Suppressor macrophage treated with lipopolysaccharide for 1 hour (primary cell): Measurements from ENCODE around the gene UBA6.
A peak's percentile ranks its signal among the peaks of the same experiment; 100 is the strongest.
"Not testable (repeated sequence)": the region's sequence is repeated elsewhere in the genome, so short reads cannot be mapped to it uniquely, and the experiment has no call there.

Experiments used
- DNase-seq, 3 donors: peaks; one replicate each; pipeline ENCODE4 v3.0.0-alpha.2; 2020 to 2022

UBA6 gene

DNA sequence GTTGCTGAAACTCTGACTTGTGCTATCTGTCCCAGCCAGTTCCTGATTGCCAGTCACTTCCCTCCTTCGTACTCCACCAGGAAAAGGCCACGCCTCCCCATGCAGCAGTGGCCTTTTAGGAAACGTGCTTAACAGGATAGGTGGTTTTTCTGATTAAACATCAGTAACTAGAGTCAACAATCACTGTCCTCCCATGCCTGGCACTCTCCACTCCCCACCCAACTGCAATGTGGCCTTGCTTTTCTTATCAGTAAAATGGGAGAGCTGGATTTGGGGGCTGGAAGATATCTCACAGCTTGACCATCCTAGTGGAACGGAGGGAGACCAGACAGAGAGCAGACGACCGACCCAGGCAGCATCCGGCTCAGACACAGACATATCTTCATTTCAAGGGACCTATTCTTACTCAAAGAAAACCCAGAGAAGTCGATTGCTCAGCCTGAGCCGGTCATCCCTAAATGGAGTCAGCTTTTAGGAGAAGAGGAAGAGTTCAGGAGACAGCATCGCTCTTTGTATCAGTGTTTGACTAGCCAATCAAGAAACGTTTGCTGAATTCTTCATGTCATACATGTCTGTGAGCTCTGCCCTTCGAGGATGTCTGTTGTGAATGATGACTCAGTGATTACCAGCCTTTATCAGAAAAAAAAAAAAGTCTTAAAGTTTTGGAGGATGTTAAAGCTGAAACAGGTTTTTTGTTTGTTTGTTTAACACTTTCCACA, 12.7 kb upstream of the UBA6 start:
- peak; percentile 10 to 27 (median 25) for DNase-seq

DNA sequence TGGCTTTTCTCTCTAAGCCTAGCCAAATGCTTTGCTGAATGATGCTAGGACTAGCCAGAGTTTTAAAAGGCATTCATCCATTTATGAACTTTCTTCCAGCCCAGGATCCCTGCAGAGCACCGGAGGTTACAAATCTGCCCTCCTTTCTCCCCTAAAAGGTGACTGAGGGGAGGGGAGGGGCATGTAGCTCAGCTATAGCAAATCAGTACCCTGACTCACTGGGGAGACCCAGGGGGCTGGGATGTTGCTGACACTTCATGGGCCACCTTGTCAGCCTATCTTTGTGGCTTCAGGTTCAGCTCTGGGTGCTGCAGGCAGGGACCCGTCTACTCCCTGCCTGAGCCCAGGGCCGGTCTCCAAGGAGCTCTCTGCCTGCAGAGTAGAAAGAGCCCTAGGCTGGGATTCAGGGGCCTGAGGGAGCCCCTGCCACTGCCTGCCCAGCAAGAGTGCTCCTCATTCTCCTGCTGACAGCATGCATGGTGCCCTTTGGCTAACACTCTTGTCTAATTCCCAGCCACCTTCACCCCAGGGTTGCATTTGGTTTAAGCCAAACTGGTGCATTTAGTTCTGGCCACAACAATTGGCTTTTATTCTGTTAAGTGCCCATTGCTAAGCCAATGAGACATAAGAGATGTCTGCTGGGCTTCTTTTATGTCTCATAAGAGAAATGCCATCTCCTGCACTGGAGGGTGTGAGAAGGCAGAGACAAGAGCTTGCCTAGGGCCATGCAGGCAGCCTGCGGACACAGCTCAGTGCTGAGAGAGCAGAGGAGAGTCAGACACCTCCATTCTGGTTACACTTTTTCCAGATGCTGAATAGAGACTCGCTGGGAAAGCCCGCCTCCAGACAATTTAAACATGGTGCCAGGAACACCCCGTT, 11.9 kb upstream of the UBA6 start:
- DNase-seq, result no peak

DNA sequence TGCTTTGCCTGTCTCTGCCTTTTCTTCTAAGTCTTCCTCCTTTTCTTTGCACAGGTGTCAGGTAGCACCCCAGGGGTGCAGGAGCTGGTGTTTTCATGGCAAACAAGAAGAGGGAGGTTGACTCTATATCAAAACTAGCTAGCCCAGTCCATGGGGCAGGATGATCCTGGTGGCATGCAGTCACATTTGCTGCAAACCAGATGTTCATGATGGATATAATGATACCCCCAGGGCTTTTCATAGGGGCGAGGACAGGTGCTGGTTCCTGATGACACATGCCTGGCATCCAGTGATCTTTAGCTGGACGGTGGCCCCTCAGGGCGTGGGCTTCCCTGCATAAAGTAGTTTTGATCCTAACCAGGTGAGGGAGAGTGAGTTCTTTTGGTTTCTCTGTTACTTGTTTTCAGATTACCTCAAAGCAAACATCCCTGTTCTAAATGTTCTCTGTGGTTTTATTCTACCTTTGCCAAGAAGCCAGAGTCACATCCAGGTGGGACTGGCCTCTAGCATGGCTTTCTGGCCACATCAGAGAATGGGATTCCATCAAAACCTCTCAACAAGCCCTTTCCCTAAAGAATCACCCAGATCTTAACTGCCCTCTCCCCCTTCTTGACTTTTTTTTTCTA, 11.2 kb upstream of the UBA6 start:
- DNase-seq, result no peak

DNA sequence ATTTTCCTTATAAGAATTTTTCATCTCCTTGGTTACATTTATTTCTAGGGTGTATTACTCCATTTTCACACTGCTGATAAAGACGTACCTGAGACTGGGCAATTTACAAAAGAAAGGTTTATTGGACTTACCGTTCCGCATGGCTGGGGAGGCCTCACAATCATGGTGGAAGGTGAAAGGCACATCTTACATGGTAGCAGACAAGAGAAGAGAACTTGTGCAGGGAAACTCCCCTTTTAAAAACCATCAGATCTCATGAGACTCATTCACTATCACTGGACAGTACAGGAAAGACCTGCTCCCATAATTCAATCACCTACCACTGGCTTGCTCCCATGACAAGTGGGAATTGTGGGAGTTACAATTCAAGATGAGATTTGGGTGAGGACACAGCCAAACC, 5.7 kb upstream of the UBA6 start:
- not testable (repeated sequence) for DNase-seq

DNA sequence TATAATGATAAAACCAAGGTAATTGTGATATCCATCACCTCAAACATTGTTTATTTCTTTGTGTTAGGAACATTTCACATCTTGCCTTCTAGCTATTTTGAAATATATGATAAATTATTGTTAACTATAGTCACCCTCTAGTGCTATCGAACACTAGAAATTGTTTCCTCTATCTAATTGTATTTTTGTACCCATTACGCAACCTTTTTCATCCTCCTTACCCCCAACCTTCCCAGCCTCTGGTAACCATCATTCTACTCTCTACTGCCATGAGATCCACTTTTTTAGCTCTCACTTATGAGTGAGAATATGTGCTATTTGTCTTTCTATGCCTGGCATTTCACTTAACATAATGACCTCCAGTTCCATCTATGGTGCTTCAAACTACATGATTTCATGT, 3.9 kb upstream of the UBA6 start:
- no peak for DNase-seq

DNA sequence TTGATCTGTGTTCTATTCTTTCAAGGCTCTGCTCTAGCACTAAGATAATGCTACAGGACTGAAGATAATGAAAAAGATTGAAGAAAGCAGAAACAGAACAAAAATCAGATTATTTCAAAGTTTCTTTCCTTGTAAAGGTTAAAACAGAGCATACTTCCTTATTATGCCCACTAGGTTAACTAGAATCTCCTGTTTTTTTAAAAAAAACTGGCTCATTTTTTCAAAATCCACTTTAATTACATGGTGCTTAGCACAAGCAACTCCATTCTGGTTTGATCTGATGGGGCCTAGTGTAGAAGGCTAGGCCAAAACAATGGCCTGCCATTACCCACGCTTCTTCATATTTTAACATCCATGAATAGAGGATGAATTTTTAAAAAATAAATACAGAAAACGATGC, 1.2 kb upstream of the UBA6 start:
- no peak for DNase-seq

DNA sequence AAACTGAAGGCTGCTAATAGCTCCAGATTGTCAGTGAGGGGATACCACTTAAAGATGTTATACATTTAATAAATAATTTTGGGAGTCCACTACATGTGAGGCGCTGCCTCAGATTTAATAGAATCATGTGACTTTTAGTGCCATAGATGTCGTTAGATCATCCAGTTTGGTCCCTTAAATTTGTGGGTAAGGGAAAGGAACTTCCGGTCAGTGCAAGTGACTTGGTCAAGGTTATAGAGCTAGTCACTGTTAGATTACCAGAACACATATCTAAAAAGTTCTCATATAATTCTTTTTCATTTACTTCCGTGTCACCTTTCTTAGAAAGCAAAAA, 529 bp upstream of the UBA6 start:
- DNase-seq, result peak; percentile 7 to 34 (median 23)

DNA sequence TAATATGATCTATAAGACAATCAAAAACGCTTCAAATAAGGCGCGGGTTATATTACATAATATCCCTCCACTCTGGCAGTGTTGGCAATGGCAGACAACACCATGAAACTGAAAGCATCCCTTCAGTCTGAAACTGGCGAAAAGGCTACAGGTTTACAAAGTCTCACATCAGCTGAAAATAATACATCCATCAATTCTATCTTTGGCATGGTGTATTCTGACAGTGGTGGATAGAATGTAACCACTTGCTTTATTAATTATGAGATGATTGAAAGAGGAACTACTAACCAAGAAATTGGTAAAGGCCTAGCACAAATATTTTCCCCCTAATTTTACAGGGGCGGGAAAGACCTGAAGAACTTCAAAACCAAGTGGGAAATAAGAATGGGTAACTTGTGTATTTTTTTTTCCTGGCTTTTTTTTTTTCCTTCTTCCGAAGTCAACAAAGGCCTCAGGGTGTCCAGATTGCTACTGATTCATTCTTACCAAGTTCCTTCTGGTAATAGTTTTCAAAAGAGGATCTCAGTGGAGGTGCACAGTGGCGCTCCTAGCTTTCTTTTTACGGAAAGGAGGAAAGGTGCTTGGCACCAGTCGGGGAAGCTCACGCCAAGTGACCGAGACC, 728 bp downstream of the UBA6 start:
- peak; percentile 50 to 59 (median 51) for DNase-seq

DNA sequence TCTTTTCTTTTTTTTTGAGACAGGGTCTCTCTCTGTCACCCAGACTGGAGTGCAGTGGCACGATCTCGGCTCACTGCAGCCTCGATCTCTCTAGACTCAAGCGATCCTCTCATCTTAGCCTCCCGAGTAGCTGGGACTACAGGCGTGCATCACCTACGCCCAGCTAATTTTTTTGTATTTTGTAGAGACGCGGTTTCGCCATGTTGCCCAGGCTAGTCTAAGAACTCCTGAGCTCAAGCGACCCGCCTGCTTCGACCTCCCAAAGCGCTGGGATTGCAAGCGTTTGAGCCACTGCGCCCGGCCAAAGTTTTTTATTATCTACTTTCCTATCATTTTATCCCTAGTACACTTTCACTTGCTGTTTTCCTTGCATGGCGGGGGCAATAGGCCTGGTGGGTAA, 1.4 kb downstream of the UBA6 start:
- no peak for DNase-seq

DNA sequence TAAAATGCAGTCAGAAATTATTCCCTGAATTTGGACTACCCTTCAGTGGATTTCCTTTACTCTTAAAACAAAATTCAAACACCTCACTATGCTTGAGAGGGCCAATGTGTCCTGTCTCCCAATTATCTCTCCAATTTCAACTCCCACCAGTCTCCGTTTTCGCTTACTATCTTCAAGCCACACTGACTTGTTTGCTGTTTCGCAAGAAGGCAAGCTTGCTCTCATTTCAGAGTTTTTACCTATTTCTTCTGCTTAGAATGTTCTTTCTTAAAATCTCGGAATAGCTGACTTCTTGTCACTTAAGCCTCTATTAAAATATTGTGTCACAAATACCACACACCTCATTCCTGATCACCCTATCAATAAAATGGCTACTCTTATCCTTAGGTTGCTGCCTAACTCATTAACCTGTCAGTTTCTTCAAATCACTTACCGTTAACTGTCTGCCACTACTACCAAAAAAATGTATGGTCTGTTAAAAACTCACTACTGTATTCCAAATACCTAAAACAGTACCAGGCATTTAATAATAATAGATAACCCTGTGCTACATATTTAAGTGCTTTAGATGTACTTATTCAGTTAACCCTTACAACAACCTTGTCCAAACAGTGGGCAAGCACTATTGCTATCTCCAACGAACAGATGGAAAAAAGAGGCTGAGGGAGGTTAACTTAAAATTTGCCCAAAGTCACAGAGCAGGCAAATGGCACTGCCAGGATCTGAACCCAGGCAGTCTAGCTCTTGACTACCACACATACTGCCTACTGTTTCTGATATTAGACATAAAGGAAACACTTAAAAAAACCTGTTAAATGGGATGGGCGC, 2.9 kb downstream of the UBA6 start:
- DNase-seq, result no peak

DNA sequence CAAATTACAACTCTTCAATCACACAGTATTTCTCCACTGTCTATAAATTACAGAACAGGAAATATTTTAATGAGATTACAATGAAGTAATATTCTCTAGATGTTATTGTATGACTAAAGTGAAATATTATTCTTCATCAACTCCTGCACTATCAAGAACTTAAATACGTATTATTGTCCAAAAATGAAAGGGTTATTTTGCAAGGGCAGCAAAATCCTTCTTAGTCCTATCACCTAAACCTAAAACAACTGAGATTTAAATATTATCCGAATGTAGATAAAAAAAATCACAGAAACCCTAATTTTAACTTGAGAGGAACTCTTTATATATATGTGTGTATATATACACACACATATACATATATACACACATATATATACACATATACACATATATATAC, 4.9 kb downstream of the UBA6 start:
- DNase-seq, result no peak

DNA sequence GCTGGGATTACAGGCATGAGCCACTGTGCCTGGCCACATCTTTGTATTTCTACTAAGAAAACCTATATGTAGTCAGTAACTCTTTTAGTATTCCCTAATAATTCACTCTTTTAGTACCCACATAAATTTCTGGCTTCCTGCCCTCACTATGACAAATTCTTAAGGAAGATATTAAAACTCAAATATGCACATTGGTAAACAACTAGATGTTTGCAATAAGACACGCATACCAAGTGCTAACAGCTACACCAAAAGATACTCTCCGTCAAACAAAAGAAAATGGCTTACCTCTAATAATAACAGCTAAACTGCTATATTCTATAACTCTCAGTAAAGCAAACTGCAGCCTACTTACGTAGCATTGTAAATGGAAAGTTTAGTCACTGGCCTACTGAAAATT, 6.3 kb downstream of the UBA6 start:
- DNase-seq, result no peak

DNA sequence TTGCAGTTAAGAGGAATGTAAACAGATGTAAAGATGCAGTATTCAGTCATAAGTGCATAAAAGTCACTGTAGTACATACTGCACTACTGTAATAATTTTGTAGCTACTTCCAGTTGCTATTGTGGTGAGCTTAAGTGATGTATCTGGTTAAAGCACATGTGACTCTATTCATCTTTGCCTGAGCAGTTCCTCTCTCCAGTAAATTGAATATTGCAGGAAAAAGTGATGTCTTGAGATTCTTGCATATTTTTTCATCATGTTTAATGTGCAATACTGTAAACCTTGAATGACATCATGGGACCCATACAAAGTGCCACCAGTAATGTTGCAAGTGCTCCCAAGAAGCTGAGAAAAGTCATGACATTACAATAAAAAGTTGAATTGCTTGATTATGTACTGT, 9.6 kb downstream of the UBA6 start:
- peak; percentile 27 to 64 (median 60) for DNase-seq

DNA sequence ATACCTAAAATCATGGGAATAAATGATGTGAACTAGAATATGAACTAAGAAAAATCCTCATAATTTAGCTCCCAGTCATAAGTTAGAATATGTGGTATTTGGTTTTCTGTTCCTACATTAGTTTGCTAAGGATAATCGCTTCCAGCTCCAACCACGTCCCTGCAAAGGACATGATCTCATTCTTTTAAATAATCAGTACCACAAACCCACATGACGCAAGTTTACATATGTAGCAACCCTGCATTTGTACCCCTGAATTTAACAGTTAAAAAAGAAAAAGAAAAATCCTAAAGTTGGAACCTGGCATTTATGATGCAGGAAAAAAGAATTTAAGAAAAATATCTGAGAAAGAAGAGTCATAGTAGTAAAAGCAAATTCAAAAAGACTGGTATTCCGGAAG, 13.3 kb downstream of the UBA6 start:
- no peak for DNase-seq

DNA sequence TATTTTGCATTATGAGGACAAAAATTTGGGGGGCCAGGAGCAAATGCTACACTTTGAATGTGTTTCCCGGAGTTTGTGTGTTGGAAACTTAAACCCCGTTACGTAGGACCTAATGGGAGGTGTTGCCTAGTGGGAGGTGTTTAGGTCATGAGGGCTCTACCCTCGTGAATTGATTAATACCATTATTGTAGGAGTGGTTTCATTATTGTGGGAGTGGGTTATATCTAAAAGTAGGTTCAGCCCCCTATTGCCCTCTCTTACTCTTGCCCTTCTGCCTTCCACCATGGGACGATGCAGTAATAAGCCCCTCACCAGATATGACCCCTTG, 15.5 kb downstream of the UBA6 start:
- DNase-seq, result no peak

DNA sequence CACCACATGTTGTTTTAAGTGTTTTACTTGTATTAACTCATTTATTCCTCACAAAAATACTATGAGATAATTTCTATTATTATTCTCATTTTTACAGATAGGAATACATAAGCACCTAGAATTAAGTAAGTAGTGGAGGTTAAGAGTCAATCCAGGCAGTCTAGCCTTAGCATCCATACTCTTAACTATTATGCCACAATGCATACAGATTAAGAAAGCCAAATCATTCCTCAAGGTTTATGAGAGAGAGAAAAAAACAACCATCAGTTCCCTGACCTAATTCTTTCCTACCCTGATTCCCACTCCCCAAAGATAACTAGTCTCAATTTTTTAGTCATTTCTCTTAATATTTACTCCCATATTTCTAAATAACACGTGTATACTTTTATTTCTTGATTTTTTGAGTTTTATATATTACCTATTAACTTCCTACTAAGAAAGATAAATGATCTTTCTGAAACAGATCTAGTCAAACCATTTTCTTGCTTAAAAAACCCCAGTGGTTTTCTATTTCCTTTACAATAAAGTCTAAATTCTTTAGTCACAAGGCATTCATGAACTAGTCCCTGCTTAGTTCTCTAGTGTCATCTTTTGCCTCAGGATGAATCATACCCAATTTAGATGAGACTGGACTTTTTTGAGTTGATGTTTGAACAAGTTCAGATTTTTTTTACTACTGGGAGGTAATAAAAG, 16.0 kb downstream of the UBA6 start:
- DNase-seq, result peak; percentile 21 to 69 (median 66)

DNA sequence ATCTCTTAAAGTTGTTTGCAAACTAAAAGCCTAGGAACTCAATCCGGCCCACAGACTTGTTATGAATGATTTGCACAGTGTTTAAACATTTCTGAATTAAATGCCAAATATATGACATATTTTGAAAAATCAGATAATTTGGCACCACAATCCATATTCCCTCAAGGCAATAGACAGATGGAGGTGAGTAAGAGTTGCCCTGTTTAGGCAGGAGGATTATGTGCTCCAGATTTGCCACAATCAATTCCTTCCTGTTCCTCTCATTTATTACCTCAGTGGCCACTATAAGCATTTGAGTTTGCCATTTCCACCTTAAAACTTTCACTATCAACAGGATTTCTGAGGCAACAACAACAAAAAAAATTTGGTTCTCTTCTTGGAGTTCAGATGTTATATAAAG, 18.7 kb downstream of the UBA6 start:
- DNase-seq, result no peak

DNA sequence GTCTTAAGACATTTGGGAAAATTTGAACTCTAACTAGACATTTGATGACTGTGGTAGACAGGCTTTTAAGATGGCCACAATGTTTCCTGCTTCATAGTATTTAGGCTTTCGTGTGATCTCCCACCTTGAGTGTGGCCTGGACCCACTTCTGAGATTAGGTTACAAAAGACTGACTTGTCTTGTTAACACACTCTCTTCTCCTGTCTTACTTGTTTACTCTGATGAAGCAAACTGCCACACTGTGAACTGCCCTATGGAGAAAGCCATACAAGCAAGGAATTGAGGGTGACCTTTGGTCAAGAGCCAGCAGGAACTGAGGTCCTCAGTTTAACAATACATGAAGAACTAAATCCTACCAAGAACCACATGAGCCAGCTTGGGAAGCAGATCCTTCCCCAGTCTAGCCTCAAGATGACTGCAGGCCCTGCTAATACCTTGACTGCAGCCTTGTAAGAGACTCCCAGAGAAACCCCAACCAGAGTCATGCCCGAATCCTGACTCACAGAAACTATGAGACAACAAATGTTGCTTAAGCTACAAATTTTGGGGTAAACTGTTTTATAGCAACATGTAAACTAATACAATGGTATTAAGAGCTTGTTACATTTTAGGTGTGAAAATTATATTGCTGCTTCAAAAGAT, 20.3 kb downstream of the UBA6 start:
- DNase-seq, result peak; percentile 38 to 66 (median 45)

DNA sequence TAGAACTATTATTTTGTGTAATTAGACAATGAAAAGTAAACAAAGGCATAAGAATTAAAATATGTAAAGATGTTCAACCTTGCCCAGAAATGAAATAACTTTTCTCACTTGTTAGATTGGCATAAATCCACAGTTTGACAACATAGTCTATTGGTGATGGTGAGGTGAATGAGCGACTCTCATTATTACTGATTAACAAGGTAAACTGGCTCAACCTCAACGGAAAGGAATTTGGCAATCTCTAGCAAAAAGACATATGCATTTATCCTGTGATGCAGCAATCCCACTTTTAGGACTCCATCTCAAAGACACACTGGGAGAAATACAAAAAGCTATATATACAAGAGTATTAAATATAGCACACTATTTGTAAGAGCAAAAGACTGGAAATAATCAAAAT, 22.3 kb downstream of the UBA6 start:
- DNase-seq, result no peak

DNA sequence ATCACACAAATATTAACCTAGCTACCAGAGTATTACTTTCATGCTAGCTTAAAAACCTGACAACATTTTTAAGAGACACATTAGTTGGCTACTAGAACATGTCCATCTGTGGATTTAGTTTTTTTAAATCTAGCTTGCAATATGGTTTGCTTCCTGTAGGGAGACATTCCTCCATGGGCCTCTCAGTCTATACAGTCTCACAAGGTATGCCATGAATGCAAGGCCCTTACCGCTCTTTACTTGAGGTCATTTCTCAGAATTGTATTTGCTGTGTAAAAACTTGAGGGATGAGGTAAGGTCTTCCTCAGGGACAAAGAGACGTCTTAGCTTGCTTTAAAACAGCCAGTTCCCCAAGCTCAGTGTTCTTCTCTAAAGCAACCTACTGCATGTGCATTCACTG, 26.9 kb downstream of the UBA6 start:
- no peak for DNase-seq

DNA sequence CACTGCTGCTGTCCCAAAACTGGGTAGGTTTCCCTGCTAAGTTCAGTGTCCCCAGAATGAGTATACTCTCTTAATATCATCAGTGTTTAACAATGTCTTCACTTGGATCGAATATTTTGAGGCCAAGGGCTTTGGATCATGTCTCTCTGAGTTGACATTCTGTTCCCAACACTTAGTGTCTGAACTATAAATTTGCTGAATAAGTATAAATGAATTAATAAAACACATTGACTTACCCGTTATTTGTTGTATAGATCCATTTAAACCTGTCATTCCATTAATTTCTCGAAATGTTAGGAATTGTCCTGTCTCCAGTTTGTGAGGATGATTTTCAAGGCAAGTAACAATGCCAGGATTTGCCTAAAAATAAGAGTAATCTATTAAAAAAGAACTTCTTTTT, 32.6 kb downstream of the UBA6 start:
- DNase-seq, result no peak

DNA sequence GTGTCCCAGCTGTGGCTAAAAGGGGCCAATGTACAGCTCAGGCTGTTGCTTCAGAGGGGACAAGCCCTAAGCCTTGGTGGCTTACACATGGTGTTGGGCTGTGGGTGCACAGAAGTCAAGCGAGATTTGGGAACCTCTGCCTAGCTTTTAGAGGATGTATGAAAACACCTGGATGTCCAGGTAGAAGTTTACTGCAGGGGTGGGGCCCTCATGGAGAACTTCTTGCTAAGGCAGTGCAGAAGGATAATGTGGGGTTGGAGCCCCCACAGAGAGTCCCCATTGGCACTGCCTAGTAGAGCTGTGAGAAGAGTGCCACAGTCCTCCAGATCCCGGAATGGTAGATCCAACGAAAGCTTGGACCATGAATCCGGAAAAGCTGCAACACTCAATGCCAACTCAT, 40.5 kb downstream of the UBA6 start:
- DNase-seq, result no peak
